AG04450 (cell line): Measurements from ENCODE around the gene SYTL2. TPM values are rescaled to one million over a fixed set of nuclear protein-coding genes. Genes with fewer than 3 reads are reported as not detected.

Experiments
- CTCF ChIA-PET: fragments of 300-600, 350-600 bp; formaldehyde crosslinking; extraction: SDS; loops from one replicate; lab custom pipeline; 2022; ENCODE audit warnings: antibody characterized with exemption, inconsistent platforms; lab: Charles Lee
- POLR2A ChIA-PET: fragments of 350-600 bp; formaldehyde crosslinking; extraction: SDS; loops from one replicate; lab custom pipeline; 2021; ENCODE audit warnings: antibody characterized with exemption, inconsistent platforms; lab: Yijun Ruan, JAX
- DNase-seq: peaks from one replicate; pipeline ENCODE4 v3.0.0-alpha.2; 2011; ENCODE audit warnings: low read depth, low spot score
- H3K27ac ChIP-seq: one replicate; pipeline ENCODE4 v1.5.1; 2012; ENCODE audit warnings: low read depth, low read length, control low read depth
- H3K27me3 ChIP-seq: one replicate; pipeline ENCODE4 v1.6.0; 2012; ENCODE audit warnings: low read length; ENCODE audit not compliant: control insufficient read depth, insufficient read depth
- H3K4me3 ChIP-seq: 2 replicates; pipeline ENCODE4 v1.5.1; 2011; ENCODE audit warnings: mild to moderate bottlenecking, low read depth, low read length, control low read depth
- H3K9me3 ChIP-seq: 2 replicates; pipeline ENCODE4 v1.5.1; 2012; ENCODE audit warnings: low read length; ENCODE audit not compliant: control insufficient read depth, insufficient read depth
- CTCF ChIP-seq: IDR thresholded peaks from 2 replicates; pipeline ENCODE4 v1.5.1; 2011; ENCODE audit warnings: low read depth, low read length, control low read depth, inconsistent platforms
- polyA plus RNA-seq: library from polyadenylated mRNA; depleted of rRNA; stranded (reverse); fragments of >200 nt; gene quantifications from 2 replicates; pipeline ENCODE4 v1.2.3, GENCODE V29; 2011

SYTL2 gene
- polyA plus RNA-seq, 1 experiment = 169 TPM

GRCh38 chr11:85668157-85668556 is 142.8 kb downstream of the SYTL2 start:
- no peak for DNase-seq
- H3K9me3 ChIP-seq = peaks cover 7% of the 10 kb centered on the region; the same call in 1 of the 2 replicates
- ChIA-PET POLR2A (interaction anchor here (2.2 kb wide), 1 partner anchor 18 kb away, joined by 6 read pairs; the partner anchor contains the start of gene CCDC89), CTCF (no interaction called here)
- no peaks in the 10 kb centered on the region for H3K27me3 ChIP-seq
- no peak overlapping the region for H3K4me3 ChIP-seq
- no peak for TF ChIP-seq CTCF
- H3K27ac ChIP-seq = no peak overlapping the region

GRCh38 chr11:85666687-85667086 is 144.3 kb downstream of the SYTL2 start:
- no peak for DNase-seq
- Histone ChIP-seq H3K27me3 (no peaks in the 10 kb centered on the region), H3K4me3 (no peak overlapping the region), H3K9me3 (peaks cover 2% of the 10 kb centered on the region; the same call in 1 of the 2 replicates), H3K27ac (no peak overlapping the region)
- TF ChIP-seq CTCF = no peak
- POLR2A ChIA-PET = no interaction called here
- CTCF ChIA-PET = no interaction called here

GRCh38 chr11:85665733-85666132 is 145.2 kb downstream of the SYTL2 start:
- H3K27me3 ChIP-seq = no peaks in the 10 kb centered on the region
- ChIA-PET POLR2A (no interaction called here), CTCF (interaction anchor here (0.6 kb wide), 1 partner anchor 611 kb away, joined by 4 read pairs; no protein-coding TSS in a partner anchor)
- peaks cover 2% of the 10 kb centered on the region; the same call in 1 of the 2 replicates for H3K9me3 ChIP-seq
- no peak overlapping the region for H3K4me3 ChIP-seq
- no peak for TF ChIP-seq CTCF
- H3K27ac ChIP-seq = no peak overlapping the region
- DNase-seq = no peak

GRCh38 chr11:85664615-85665481 is 146.1 kb downstream of the SYTL2 start, which contains the start of gene CREBZF:
Gene CREBZF (minus strand): TSS chr11:85665129. CDS start chr11:85664875, 254 bp downstream.
- Histone ChIP-seq H3K9me3 (peaks cover 2% of the 10 kb centered on the region; the same call in 1 of the 2 replicates), H3K27ac (peak within 1 kb of the TSS; percentile 97), H3K4me3 (peak within 1 kb of the TSS; percentile 91), H3K27me3 (no peaks in the 10 kb centered on the region)
- POLR2A ChIA-PET = interaction anchor here (0.5 to 4.3 kb wide), 7 partner anchors 16 to 150 kb away, joined by 3 to 43 read pairs (median 3); partner anchors contain the start of genes CCDC89 and TMEM126A
- DNase-seq = peak; percentile 87
- no peak for TF ChIP-seq CTCF
- CTCF ChIA-PET = interaction anchor here (0.7 to 1.3 kb wide), 3 partner anchors 21 to 884 kb away, joined by 3 to 5 read pairs (median 3); no protein-coding TSS in a partner anchor
